GM18502 (cell line): ENCODE results near the gene CASS4.

Experiments used
- ATAC-seq: cut with Tn5 transposase; IDR thresholded peaks from one replicate; pipeline ENCODE4 v1.9.1; 2021; ENCODE audit warnings: mild to moderate bottlenecking; ENCODE audit not compliant: unreplicated experiment, poor library complexity

The CASS4 gene

DNA sequence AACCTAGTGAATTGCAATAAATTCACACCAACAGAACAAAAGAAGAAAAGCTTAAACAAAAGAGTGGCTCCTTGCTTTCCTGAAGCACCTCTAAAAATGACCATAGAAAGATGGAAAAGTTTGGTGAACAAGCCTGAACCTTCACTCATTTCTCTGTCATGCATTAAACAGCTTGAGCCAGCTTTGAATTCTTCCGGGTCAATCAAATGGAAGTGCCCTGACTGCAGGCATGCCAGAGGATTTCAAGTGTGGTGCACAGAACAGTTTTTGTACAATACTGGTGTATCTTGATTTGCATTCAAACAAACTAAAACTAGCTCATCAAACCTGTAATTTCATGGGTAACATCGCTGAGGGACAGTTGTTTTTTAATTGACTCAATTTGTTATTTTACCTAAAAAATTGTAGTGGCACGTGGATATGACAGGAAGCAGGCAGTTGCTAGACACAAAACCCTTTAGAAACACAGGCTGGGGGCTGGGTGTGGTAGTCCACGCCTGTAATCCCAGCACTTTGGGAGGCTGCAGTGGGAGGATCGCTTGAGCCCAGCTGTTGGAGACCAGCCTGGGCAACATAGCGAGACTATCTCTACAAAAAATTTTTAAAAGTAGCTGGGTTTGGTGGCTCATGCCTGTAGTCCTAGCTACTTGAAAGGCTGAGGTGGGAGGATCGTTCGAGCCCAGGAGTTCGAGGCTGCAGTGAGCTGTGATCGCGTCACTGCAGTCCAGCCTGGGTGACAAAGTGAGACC, 9.1 kb downstream of the CASS4 start:
- no peak for ATAC-seq

DNA sequence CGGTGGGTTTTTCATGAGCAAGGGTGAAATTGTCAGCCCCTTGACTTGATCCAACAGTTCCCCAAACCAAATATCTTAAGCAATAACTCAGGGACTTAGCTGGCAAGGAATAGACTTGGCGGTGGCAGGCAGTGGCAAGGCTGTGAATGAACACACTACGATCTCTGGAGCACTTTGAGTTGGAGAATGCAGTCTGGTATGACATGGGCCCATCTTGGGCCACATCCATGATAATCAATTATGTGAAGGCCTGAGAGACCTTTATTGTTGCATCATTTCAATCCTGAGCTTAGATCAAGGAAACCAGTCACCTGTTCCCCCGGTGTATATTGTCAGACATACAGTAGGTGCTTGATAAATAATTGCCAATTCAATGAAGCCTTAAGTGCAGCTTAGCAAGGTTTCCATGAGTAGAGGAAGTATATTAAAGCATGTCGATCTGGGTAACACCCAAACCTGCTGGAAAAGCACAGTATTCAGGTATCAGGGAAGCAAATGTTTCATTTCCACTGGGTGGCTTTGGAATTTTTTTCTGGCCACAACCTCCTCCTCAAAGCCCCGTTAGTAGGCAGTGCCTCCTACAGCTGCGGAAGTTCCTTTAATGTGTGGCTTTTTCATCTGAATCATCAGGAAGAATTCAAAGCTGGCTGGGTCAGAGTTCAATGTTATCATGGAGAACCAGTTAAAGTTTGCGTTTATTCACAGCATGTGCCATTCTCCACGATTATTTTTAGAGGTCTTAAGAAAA, 10.2 kb downstream of the CASS4 start:
- ATAC-seq, result no peak

DNA sequence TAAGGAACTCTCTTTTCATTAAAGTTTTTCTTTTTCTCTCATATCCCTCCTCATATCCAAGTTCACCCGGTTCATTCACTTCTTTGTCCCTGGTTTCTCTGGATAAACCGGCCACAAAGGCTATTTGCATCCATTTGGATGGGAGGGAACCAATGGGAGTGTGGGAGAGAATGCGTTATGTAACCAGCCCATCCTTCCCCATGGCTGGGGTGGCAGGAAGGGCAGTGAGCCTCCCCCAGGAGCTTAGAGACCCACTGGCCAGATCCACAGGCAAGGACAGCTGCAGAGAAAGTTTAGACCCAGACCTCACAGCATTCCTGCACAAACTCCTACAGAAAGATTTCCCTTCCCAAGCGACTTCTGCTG, 10.7 kb downstream of the CASS4 start:
- no peak for ATAC-seq

DNA sequence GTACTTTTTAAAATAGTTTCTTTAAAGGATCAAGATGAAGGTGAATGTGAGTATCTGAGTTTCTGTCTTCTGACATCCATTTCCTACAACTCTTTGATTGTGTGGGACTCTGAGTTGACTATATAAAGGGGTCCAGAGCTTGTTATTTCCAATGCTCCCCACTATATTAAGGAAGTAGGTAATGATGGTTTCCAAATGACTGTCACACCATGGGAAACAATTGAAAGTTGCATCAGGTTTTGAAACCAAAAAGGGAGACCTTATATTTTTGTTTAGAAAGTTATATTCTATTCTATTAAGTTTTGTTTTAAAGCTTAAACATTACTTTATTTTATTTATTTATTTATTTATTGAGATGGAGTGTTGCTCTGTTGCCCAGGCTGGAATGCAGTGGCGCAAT, 11.2 kb downstream of the CASS4 start:
- no peak for ATAC-seq

DNA sequence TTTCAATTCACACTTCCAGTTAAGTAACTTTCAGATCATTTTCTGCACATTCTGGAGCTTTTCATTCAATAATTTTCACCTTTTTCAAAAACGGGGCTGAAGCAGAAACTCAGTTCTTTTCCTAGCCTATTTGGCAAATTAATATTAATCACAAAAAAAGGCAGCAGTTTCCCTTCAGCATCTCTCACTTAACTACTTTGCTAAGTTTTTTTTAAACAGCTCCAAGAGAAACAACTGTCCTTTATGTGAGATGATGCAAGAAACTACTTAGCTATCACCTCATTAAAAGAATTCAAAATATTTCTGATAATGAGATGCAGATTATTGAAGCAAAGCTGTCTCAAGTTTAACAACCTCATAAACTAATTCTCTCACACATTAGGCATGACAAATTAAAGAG, 11.8 kb downstream of the CASS4 start:
- ATAC-seq, result no peak

DNA sequence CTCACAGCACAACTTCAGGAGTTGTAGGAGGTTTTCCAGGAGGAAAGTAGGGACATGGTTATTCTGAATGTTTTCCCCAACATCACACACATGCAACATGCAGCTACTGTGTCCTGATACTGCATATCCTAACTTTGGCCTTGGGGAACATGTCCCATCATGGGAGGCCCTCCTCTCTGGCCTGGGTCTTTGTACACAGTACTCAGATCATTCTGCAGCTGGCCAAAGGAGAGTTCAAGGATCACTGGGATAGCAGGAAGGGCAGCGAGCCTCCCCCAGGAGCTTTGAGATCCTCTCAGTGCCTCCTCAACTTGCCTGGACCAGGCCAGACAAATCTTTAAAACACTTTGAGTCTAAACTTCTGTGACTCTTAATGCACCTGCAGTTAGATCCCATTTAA, 12.9 kb downstream of the CASS4 start:
- no peak for ATAC-seq

DNA sequence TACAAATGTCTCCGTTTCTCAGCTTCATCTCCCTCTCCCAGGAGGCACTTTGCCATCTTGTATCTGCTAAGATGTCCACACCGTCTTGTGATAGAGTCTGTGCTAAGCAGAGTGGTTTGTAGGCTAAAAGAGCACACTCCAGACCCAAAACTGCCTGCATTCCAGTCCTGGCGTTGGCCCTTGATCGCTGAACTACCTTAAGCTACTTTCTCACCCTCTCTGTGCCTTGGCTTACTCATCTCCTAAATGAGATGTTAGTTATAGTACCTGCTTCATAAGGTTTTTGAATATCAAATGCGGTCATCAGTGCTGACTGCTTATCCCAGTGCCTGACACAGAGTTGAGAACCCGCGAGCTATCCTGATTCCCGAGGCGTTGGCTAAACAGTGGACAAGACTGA, 14.0 kb downstream of the CASS4 start:
- ATAC-seq, result no peak

DNA sequence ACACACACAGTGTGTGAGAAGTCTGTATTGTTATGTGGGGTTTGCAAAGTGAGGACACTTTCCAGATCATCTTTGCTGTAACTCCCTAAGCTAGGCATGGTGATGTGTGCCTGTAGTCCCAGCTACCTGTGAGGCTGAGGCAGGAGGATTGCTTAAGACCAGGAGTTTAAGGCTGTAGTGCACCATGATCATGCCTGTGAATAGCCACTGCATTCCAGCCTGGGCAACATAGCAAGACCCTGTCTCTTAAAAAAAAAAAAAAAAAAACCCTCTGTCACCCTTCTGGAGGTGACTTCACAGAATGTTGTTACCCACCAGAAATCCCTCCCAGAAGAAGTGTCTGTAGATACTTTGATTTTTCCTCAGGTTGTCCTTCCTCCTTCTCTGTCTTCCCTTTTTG, 14.9 kb downstream of the CASS4 start:
- ATAC-seq, result no peak

DNA sequence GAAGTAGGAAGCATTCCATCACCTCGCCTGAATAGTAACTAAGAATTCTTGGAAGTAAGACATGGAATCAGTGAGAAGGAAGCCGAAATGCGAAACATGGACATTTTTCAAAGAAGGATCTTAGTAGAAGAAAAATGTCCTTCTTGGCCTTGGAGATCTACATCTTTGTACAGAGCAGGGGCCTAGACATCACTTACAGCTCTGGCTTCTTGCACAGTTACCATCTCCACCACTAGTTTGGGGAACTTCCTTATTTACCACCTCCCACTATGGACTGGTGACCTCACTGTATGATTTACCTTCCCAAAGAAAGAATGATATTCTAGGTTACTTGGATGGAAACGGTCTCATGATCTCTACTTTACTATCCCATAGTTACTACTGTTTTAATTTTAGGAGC, 15.7 kb downstream of the CASS4 start:
- ATAC-seq, result no peak

DNA sequence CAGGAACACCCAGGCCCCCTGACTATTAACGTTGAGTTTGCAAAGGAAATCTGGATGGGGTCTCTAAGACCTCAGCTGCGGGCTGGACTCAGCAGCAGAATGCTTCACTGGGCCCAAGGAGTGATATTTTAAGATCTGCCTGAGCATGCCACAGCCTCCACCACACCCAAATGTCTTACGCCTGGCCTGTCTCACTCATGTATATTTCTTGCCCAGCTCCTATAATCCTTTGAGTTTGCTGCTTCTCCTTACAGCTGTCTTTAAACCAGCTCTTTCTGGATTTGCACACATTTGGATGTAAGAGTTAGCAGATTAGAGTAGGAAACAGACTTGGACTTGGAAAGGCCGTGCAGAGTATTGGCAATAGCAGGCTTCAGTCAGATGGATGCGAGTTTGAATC, 16.4 kb downstream of the CASS4 start:
- no peak for ATAC-seq

DNA sequence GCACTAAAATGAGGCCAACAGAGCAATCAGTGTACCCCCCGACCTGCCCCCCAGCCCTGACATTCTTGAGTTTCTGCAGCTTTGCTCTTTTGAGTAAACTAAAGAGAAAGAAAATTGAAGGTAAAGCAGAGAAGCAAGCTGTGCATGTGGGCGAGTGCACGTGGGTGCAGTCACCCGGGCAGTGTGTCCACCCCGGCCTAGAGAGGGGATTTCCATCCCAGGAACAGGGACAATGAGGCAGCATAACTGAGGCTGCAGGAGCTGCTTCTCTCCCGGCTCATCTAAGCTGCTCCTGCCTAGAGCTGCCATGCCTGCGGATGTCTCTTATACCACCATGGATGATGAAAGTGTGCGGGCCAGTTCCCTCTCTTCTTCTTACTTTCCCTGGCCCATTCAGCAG, 16.8 kb downstream of the CASS4 start:
- no peak for ATAC-seq

DNA sequence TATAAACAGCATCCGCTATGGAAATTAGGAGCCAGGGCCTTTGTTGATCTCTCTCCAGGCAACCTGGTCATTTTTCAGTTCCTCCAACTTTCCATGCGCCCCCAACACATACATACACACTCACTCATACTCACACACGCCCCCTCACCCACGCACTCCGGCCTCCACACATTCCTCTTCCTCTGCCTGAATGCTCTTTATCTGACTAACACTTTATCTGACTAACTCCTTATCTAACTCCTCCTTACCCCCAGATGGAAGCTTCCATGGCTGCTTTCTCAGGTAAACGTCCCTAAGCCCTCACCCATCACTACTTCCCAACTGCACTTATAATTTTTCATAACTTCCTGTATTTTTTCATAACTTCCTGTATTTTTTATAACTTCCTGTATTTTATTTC, 17.4 kb downstream of the CASS4 start:
- ATAC-seq, result no peak

DNA sequence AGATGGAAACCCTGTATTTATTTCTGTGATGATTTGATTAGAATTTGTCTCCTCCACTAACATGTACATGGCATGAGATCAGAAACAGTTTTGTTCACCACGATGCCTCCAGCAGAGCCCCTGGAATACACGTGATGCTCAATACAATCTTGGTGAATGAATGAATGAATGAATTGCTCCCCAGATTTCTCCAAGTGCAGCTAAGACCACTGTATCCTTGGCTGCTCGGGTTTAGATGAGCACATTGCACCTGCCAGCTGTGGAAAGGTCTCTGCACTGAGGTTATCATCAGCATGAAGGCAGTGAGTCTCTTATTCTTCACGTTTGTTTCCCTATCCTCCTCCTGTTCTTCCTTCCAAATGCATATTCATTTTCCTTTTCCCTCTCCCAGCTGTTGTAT, 17.9 kb downstream of the CASS4 start:
- ATAC-seq, result no peak

DNA sequence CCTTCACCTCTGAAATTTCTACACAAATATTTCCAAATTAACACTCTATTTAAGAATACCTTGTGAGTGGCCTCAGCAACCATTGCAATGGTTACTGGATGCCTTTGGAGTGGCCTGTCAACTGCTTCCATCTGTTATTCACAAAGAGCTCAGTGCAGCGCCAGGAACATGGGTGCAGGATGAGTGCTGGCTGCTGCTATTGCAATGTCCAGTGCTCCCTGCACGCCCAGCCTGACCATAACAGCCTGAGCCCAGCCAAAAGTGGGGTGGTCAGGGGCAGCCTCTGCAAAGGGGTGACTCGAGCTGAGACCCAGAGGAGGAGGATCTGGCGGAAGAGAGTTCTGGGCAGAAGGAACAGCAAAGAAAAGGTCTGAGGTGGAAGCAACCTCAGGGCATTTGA, 18.4 kb downstream of the CASS4 start:
- ATAC-seq, result no peak

DNA sequence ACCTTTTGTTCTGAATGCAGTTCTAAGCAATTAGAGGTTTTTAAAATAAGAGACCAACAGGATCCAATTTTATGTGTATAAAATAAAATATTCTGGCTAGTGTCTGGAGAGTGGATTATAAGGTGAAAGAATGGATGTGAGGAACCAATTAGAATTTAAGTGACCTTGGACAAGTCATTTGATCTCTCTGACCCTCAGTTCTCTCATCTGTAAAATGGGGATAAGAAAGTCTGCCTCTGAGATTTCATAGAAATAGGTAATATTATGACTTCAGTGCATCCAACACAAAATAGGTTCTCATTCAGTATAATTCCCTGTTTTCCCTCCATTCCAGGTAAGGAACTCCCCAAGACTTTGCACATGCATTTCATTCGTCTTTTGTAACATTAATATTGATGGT, 18.9 kb downstream of the CASS4 start:
- no peak for ATAC-seq

DNA sequence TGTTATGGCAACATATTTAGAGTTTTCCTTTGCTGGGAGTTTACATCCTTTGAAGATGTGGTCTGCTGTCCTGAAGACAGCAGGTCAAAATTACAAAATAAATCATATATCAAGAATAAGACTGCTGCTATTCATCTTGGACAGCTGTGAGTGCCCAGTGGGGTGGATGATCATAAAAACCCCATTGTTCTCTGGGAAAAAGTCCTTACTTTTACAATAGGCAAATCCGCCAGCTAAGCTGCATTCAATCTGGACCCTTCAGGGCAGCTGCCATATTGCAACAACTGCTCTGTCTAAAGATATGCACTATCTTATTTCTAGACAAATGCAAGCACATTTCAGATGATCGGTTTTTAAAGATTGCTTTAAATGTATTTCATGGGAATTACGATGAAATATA, 19.4 kb downstream of the CASS4 start:
- no peak for ATAC-seq

DNA sequence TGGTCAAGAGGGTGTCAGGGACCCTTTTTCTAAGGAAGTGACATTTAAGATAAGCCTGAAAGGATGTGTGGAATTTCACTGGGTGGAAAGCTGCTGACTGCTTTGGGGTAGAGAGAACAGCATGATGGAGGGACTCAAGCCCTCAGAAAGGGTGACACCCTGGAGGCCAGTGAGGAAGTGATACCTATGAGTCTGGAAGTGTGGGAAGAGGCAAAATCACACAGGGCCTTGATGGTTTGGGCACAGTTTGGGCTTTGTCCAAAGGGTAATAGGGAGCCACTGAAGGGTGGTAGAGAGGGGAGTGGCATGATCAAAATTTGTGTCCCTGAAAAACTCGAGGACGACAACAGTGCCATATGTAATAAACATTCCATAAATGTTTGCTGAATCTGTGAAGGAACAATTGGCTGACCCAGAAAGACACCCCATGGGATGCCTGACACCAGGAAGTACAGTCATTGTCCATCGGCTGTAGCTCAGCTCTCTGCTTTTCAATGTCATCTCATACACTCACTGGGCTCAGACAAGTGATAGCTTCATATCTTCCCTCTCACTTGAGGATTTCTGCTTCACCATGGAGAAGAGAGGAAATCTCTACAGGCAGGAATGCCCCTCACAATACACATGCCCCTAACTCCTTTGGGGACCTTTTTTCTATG, 21.3 kb downstream of the CASS4 start:
- ATAC-seq, result no peak

DNA sequence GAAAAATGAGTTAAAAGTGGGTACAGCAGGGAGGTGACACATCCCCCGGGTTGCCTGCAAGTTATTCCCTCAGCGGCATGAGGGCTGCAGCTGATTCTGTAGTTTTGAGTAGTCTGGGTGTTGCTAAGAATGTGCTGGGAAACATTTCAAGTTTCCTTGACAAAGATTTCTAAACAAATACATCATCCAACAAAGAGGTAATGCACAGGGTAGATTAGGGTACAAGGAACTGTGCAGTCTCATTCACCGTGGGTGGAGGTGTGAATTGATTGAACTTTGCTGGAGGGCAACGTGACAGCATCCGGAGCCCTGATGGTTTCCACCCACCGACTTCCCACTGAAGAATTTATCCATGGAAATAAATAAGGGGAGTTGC, 21.8 kb downstream of the CASS4 start:
- no peak for ATAC-seq

DNA sequence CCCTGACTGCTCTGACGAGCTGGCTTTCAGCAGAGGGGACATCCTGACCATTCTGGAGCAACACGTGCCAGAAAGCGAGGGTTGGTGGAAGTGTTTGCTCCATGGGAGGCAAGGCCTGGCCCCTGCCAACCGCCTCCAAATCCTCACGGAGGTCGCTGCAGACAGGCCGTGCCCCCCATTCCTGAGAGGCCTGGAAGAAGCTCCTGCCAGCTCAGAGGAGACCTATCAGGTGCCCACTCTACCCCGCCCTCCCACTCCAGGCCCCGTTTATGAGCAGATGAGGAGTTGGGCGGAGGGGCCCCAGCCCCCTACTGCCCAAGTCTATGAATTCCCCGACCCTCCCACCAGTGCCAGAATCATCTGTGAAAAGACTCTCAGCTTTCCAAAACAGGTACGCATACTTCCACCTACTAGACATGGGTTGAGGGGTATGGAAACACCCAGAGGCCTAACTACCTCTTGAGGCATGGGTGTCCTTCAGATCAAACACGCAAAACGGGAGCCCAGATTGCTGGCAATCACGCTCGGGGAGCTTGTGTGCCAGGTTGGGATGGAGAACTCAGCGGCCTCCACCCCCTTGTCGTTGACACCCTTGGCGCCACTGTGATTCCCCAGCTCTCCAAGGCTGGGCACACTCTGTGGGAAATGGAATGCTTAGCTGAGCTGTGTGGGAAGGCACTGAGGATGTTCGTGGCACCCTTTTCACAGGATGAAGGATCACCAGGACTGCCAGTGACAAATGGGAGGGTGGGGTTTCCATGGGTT, 25.3 kb downstream of the CASS4 start:
- ATAC-seq, result no peak

DNA sequence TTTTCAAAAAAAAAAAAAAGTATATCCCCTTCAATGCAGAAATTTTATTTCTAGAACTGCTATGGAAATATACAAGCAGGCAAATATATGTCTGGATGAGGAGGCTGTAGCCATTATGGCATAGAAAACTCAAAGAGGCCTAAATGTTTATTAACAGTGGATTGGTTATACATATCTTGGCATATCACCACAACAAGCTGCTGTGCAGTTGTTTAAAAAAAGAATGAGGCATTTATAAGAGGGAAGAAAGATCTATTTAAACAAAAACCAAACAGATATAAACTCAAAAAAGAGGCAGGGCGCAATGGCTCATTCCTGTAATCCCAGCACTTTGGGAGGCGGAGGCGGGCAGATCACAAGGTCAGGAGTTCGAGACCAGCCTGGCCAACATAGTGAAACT, 26.2 kb downstream of the CASS4 start:
- no peak for ATAC-seq

DNA sequence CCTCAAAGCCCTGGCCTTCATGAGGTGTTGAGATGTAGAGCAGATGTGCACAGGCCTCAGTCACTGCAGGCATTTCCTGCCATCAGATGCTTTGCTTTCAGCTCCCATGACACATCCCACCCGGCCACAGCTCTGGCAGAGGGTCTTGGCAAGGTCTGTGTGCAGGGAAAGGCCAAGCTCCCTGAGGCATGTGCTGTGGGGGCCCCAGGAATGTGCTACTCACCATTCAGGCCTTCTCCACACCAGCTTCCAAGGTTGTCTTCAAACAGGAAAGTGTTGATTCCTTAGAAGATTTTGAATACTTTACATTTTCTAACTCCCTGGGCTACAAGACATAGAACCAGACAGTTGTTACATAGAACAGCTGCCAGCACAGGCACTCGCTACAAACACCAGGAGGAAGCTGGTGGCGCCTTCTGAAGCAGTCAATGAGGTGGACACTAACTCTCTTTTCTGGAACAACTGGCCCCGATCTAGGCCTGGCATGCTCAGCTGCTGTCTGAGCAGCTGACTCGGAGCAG, 27.8 kb downstream of the CASS4 start:
- ATAC-seq, result no peak
